ENCODE results near the gene C16orf90. TPM values are rescaled to one million over a fixed set of nuclear protein-coding genes. Genes with fewer than 3 reads are reported as not detected.
"Not testable (repeated sequence)": the region's sequence is repeated elsewhere in the genome, so short reads cannot be mapped to it uniquely, and the experiment has no call there.

The C16orf90 gene
- total and polyA plus RNA-seq, 2 experiments from 2014 or later: not detected

DNA sequence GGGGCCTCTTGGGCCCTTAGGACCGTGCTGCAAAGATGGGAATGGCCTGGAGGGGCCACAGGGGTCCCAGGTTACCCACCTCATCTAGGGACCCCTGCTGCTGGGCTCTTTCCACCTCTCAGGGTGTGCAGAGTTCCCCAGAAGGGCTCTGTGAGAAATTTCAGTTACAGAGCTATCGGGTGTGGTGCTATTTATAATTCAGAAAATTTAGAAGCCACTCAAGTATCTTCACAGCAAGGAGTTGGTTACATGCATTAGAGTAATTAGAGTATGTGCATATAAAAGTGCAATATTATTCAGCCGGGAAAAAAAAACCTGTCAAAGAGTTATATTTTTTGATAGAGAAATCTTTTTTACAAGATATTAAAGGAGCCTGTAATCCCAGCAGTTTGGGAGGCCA is 18.9 kb downstream of the C16orf90 start:
- peaks cover 95% of the 10 kb centered on the region for H3K79me2 ChIP-seq

DNA sequence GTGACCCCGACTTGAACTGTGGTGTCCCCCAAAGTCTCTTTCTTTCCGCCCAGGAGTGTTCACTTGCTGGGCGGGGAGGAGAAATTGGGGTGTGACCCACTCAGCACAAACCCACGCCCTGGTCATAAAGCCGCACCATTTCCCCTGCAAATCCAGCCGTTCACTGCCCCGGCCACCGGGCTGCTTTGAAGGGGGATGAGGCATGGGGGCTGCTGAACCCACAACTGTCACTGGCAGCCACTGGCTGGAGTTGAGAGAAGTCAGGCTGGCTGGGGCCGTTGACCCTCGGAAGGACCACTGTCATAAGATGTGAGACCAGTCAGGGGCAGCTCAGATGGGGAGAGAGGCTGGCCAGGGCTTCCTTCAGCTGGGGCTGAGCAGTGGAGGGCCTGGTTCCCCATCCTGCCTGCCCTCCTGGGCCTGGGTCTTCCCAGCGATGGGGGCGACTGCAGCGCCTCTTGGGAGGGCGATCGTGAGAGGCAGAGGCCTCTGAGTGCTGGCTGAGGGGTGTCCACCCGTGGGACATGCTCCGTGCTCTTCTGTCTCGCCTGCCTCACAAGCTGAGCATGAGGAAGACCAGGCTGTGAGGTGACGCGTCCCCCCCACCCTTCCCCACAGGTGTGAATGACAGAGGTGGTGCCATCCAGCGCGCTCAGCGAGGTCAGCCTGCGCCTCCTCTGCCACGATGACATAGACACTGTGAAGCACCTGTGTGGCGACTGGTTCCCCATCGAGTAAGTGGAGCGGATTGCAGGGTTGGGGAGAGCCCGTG is 19.5 kb downstream of the C16orf90 start:
- Histone ChIP-seq H2AFZ (no peak overlapping the region), H3K9me2 (replicated peaks; ENCODE audit: insufficient read depth) (no peaks in the 10 kb centered on the region), H3K79me2 (peaks cover 99% of the 10 kb centered on the region), H3K4me2 (no peak overlapping the region), H3K27me3 (no peaks in the 10 kb centered on the region), H3K4me3 (no peak overlapping the region), H3K36me3 (replicated peaks; ENCODE audit: insufficient read depth, low read depth) (no peaks in the 10 kb centered on the region), H3K27ac (no peak overlapping the region), H3K4me1 (ENCODE audit: insufficient read depth) (no peaks in the 10 kb centered on the region), H4K20me1 (ENCODE audit: insufficient read depth, poor library complexity, severe bottlenecking) (peaks cover 74% of the 10 kb centered on the region), H3K9me3 (ENCODE audit: low read depth) (no peaks in the 10 kb centered on the region)
- TF ChIP-seq, protein P1, sequence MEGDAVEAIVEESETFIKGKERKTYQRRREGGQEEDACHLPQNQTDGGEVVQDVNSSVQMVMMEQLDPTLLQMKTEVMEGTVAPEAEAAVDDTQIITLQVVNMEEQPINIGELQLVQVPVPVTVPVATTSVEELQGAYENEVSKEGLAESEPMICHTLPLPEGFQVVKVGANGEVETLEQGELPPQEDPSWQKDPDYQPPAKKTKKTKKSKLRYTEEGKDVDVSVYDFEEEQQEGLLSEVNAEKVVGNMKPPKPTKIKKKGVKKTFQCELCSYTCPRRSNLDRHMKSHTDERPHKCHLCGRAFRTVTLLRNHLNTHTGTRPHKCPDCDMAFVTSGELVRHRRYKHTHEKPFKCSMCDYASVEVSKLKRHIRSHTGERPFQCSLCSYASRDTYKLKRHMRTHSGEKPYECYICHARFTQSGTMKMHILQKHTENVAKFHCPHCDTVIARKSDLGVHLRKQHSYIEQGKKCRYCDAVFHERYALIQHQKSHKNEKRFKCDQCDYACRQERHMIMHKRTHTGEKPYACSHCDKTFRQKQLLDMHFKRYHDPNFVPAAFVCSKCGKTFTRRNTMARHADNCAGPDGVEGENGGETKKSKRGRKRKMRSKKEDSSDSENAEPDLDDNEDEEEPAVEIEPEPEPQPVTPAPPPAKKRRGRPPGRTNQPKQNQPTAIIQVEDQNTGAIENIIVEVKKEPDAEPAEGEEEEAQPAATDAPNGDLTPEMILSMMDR (IDR thresholded peaks at IDR 0.05; ENCODE audit: poor library complexity): no peak
- WGBS (ENCODE audit: low lambda C conversion rate, missing lambda C conversion rate): 95% methylated on average over 29 of the region's 29 CpGs
- DNase-seq (ENCODE audit: low spot score): no peak

More for the DNA sequence above, 18.9 kb downstream of the C16orf90 start:
- Histone ChIP-seq H4K20me1 (ENCODE audit: insufficient read depth, poor library complexity, severe bottlenecking) (peaks cover 68% of the 10 kb centered on the region), H3K4me1 (ENCODE audit: insufficient read depth) (no peaks in the 10 kb centered on the region), H3K36me3 (replicated peaks; ENCODE audit: insufficient read depth, low read depth) (no peaks in the 10 kb centered on the region), H3K27ac (no peak overlapping the region), H3K27me3 (no peaks in the 10 kb centered on the region), H2AFZ (no peak overlapping the region), H3K9me2 (replicated peaks; ENCODE audit: insufficient read depth) (no peaks in the 10 kb centered on the region), H3K4me2 (no peak overlapping the region), H3K9me3 (ENCODE audit: low read depth) (no peaks in the 10 kb centered on the region), H3K4me3 (no peak overlapping the region)
- TF ChIP-seq EZH2phosphoT487 (IDR thresholded peaks at IDR 0.05; ENCODE audit: low read depth, severe bottlenecking, unreplicated experiment) (no peak), EZH2 (IDR thresholded peaks at IDR 0.05; ENCODE audit: borderline replicate concordance) (no peak)
- TF ChIP-seq, protein P1 (IDR thresholded peaks at IDR 0.05; ENCODE audit: poor library complexity): no peak
- DNase-seq (ENCODE audit: low spot score): no peak
- WGBS (ENCODE audit: low lambda C conversion rate, missing lambda C conversion rate): 97% methylated on average over 3 of the region's 3 CpGs

DNA sequence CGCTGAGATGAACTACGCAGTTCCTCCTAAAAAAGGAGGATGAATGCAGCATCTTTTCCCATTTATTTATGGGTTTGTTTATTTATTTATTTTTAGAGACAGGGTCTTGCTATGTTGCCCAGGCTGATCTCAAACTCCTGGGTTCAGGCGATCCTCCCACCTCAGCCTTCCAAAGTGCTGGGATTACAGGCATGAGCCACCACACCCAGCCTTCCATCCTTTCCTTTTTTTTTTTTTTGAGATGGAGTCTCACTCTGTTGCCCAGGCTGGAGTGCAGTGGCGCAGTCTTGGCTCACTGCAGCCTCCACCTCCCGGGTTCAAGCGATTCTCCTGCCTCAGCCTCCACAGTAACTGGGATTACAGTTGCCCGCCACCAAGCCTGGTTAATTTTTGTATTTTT is 20.4 kb downstream of the C16orf90 start:
- Histone ChIP-seq H4K20me1 (ENCODE audit: insufficient read depth, poor library complexity, severe bottlenecking) (peaks cover 82% of the 10 kb centered on the region), H3K79me2 (peaks cover 100% of the 10 kb centered on the region)
- not testable (repeated sequence) for H3K9me2 ChIP-seq (replicated peaks; ENCODE audit: insufficient read depth); H3K4me1 ChIP-seq (ENCODE audit: insufficient read depth); H3K4me3 ChIP-seq; H3K27me3 ChIP-seq; H3K4me2 ChIP-seq; DNase-seq (ENCODE audit: low spot score); H2AFZ ChIP-seq; H3K27ac ChIP-seq; H3K36me3 ChIP-seq (replicated peaks; ENCODE audit: insufficient read depth, low read depth); H3K9me3 ChIP-seq (ENCODE audit: low read depth)
- WGBS (ENCODE audit: low lambda C conversion rate, missing lambda C conversion rate): 98% methylated on average over 7 of the region's 7 CpGs

DNA sequence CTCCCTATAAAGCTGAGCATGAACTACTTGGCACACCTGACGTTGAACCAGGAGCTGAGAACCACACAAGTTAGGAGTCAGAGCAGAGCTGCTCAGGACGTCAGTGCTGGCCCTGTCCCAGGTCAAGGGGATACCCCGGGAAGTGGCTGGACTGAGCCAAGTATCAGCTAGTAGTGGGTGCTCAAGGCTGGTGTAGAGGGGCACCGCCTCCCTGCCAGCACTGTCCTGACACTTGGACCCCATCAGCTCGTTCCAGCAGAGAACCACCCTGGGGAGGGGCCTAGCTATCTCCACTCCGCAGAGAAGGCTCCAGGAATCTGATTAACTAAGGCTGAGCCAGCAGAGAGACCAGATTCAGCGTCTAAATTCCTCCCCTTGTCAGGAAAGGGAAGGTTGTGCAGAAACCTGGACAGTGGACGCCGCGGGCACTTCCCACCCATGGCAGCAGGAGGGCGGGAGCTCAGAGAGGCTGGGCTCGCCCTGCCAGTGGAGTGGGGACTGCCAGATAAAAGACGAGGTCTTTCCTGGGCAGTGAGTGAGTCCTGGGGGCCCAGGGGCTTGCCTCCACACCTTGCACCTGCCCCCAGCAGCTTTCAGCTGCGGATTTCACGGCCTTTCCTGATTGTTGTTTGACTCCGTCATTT is 21.0 kb downstream of the C16orf90 start:
- Histone ChIP-seq H3K4me1 (ENCODE audit: insufficient read depth) (no peaks in the 10 kb centered on the region), H3K4me3 (no peak overlapping the region), H3K79me2 (peaks cover 100% of the 10 kb centered on the region), H2AFZ (no peak overlapping the region), H3K27ac (no peak overlapping the region), H4K20me1 (ENCODE audit: insufficient read depth, poor library complexity, severe bottlenecking) (peaks cover 88% of the 10 kb centered on the region), H3K4me2 (no peak overlapping the region), H3K9me2 (replicated peaks; ENCODE audit: insufficient read depth) (no peaks in the 10 kb centered on the region), H3K36me3 (replicated peaks; ENCODE audit: insufficient read depth, low read depth) (no peaks in the 10 kb centered on the region), H3K27me3 (no peaks in the 10 kb centered on the region), H3K9me3 (ENCODE audit: low read depth) (no peaks in the 10 kb centered on the region)
- 89% methylated on average over 16 of the region's 16 CpGs for WGBS (ENCODE audit: low lambda C conversion rate, missing lambda C conversion rate)
- TF ChIP-seq EZH2 (IDR thresholded peaks at IDR 0.05; ENCODE audit: borderline replicate concordance) (no peak), EZH2phosphoT487 (IDR thresholded peaks at IDR 0.05; ENCODE audit: low read depth, severe bottlenecking, unreplicated experiment) (no peak)
- TF ChIP-seq, protein P1 (IDR thresholded peaks at IDR 0.05; ENCODE audit: poor library complexity): no peak
- no peak for DNase-seq (ENCODE audit: low spot score)

DNA sequence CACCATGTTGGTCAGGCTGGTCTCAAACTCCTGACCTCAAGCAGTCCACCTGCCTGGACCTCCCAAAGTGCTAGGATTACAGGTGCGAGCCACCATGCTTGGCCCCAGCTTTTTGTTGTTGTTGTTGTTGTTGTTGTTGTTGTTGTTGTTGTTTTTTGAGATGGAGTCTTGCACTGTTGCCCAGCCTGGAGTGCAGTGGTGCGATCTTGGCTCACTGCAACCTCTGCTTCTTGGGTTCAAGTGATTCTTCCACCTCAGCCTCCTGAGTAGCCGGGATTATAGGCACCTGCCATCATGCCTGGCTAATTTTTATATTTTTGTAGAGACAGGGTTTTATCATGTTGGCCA is 21.7 kb downstream of the C16orf90 start:
- not testable (repeated sequence) for H2AFZ ChIP-seq; H3K4me1 ChIP-seq (ENCODE audit: insufficient read depth); H3K4me3 ChIP-seq; H3K4me2 ChIP-seq; DNase-seq (ENCODE audit: low spot score); H3K36me3 ChIP-seq (replicated peaks; ENCODE audit: insufficient read depth, low read depth); H3K9me2 ChIP-seq (replicated peaks; ENCODE audit: insufficient read depth); H3K27ac ChIP-seq; H3K27me3 ChIP-seq; H3K9me3 ChIP-seq (ENCODE audit: low read depth)
- WGBS (ENCODE audit: low lambda C conversion rate, missing lambda C conversion rate): 79% methylated on average over 3 of the region's 3 CpGs
- Histone ChIP-seq H4K20me1 (ENCODE audit: insufficient read depth, poor library complexity, severe bottlenecking) (peaks cover 87% of the 10 kb centered on the region), H3K79me2 (peaks cover 100% of the 10 kb centered on the region)
